Activated CD4-positive, alpha-beta T cell treated with anti-CD3 and anti-CD28 coated beads, Interleukin-2, amount 50 U/mL, for 1 hour (primary cell): ENCODE data around the gene LRRC36.
A peak's percentile ranks its signal among the peaks of the same experiment; 100 is the strongest.
"Not testable (repeated sequence)": the region's sequence is repeated elsewhere in the genome, so short reads cannot be mapped to it uniquely, and the experiment has no call there.

Source experiments
- DNase-seq: peaks from one replicate; pipeline ENCODE4 v3.0.0-alpha.2; 2020

LRRC36 gene

DNA sequence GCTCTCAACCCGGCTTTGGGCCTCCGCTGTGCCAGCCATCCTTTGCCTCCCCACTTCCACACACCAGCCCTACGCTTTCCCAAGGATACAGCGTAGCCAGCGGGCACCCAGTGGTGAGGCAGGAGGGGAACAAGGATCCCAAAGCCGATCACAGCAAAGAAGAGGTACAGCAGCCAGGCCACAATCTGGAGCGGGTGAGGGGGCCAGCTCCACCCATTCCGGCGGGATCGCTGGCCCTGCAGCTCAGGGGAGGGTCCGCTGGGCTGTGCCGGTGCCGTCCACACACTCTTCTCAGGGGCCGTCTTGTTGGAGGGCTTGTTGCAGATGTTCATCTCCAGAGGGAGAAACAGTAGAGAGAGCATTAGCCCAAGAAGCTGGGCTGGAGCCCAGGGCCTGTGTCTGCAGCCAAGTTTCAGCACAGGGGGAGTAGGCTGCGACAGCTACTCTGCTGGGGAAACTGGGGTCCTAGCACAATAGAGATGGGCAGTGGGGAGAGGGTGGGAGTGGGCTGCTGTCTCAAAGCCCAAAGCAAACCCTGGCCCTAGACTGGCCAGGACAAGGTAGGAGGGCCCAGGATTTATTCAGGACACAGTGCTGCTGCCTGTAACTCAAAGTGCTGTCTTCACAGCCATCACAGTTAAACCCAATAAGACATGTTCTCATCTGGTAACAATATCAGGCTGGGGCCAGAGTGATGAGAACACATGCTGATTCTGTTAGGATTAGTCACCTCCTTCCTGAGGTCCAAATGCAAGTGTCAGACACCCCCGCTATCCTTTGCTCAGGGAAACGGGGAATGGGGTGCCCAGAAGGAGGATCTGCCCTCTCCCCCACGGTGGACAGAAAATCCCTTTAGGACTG is 79.7 kb downstream of the LRRC36 start:
- DNase-seq = no peak

- DNase-seq = no peak
These were observed 80.7 kb downstream of the LRRC36 start for GRCh38 chr16:67407176-67407787.

- no peak for DNase-seq
These were observed 81.3 kb downstream of the LRRC36 start for GRCh38 chr16:67407788-67408452.

GRCh38 chr16:67409631-67410030 is 83.0 kb downstream of the LRRC36 start:
- DNase-seq = no peak

DNA sequence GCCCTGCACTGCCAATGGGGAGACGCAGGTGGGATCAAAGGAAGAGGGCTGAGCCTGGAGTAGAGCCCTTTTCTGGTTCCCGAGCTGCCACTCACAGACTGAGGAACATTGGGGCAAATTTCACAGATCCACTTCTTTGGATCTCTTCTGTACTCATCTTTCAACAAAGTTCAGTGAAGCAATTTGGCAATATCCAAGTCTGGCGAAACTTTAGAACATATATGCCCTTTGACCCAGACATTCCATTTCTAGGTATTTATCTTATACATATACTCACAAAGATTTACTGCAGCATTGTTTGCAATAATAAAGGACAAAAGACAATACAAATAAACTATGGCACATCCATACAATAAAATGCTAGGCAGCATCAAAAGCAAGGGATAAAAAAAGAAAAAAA is 84.7 kb downstream of the LRRC36 start:
- no peak for DNase-seq

DNA sequence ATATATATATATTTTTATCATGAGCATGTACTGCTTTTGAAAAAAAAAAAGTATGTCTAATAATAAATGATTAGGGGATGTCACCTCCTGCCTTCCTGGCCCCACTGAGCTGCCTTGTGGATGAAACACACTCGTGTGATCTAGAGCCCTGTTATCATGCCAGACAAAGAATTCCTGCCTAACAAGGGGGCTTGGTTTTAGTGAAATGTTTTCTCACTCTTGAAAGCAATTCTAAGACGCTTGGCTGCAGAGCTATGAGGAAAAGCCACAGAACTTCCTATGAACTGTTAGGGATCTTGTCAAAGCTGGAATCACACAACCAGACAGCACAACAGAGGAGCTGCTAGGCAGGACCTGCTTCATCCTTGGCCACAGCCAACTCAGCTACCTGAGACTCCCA is 85.7 kb downstream of the LRRC36 start:
- no peak for DNase-seq

DNA sequence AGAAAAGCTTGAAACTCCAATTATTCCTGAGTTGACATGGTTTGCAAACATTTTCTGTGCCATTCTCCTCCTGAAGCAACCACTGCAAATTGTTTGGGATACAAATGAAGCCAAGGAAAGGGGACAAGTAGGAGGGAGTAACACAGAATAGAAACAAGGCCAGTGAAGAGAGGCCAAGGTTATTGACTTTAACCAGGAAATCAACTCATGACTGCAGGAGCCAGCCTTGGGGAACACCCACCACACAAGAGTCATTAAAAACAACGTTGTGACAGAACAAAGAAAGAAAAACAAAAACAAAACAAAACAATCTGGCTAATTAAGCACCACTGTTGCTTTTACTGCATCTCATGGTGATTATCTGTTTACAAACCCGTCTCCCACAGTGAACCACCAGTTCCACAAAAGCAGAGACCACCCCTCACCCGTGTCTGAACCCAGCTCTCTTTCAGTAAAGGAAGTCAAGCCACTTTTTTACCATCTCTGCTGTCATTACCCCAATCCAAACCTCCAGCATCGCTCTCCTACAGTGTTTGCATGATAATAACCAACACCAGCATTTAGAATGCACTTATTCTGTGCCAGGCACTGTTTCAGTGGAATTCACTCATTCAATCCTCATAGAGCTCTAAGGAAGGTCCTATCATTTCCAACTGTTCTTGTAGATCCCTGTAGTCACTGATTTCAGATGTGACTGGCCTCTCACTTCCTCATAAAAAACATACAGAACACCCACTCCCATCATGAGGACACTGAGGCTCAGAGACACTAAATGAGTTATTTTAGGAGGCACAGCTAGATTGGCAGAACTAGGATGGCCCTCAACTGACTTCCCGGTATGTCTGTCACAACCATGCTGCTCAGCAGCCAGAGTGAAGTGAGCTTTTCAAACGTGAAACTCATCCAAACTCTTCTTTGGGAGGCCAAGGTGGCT is 87.6 kb downstream of the LRRC36 start:
- no peak for DNase-seq

DNA sequence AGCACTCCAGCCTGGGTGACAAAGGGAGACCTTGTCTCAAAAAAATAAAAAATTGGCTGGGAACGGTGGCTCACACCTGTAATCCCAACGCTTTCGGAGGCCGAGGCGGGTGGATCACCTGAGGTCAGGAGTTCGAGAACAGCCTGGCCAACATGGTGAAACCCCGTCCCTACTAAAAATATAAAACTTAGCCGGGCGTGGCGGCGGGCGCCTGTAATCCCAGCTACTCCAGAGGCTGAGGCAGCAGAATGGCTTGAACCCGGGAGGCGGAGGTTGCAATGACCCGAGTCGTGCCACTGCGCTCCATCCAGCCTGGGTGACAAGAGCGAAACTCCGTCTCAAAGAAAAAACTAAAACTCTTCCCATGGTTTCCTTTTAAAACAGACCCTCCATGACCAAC is 88.8 kb downstream of the LRRC36 start:
- DNase-seq = not testable (repeated sequence)

DNA sequence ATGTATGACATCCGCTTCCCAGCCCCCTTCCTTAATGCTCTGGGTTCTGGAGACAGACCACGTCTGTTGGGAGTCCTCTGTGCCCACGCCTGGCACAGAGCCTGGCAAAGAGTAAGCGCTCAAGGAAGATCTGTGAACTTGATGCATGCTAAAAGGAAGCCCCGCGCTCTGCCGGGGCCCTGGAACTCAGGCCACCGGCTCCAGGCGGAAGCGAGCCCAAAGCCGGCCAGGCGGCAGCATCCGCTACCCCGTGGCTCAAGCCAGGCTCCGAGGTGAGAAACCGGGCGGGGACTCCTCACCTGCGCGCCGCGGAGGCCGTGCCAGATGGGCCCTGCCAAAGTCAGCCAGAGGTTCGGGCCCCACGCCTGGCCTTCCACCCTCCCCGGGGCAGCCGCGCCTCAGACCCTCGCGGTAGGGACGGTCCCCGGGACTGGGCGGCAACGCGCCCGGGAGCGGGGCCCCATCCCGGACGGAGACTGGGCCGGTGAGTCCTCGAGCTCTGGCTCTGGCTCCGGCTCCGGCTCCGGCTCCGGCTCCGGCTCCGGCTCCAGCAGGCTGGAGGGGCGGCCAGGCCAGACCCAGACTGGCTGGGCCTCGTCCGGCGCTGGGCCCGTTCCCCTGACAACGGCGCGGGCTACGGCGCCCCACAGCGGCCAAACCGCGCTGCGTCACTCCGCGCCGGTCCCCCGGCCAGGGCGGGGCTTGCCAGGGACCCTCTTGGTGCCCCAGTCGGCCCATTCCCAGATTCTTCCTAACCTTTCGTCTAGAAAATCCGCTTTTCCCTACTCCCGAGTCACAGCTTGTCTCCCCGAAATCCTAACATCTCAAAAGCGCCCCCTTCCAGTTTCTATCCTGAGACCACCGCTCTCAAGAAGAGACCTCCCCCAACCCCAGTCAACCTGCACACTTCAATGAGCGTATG is 89.5 kb downstream of the LRRC36 start, which contains the start of gene ZDHHC1:
Gene ZDHHC1, minus strand, starts transcription at position 606 of the 922 bp plus-strand sequence. CDS start 8,702 bp downstream, outside the sequence.
- DNase-seq = peak; percentile 39

DNA sequence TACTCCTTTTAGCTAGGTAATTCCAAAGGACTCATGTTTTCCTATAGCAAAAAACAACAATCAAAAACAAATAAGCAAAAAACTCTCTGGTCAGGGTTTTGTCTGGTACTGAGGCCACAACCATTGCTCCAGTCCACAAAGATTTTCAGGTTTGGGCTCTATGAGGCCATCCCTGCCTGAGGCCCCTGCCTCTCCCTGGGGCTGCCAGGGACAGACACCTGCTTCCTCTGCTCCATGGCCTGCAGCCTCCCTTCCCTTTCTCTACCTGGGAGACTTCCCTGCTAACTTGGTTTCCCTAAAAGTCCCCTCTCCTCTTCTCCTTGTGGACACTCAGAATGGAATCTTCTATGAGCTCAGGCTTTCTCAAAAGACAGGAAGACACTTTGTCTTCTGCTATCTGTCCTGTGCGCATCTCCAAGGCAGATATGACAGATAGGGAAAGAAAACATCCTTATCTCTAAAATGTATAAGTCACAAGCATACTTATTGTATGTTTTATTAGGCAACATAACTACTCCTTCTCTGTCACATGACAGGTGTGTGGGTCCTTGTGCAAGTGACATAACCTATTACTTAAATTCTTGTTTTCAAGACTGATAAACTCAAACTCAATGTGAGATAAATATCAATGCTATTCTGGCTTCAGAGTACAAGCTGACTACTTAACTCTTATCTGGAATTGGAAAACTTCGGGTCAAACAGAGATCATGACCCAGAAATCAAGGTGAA is 90.9 kb downstream of the LRRC36 start:
- no peak for DNase-seq

DNA sequence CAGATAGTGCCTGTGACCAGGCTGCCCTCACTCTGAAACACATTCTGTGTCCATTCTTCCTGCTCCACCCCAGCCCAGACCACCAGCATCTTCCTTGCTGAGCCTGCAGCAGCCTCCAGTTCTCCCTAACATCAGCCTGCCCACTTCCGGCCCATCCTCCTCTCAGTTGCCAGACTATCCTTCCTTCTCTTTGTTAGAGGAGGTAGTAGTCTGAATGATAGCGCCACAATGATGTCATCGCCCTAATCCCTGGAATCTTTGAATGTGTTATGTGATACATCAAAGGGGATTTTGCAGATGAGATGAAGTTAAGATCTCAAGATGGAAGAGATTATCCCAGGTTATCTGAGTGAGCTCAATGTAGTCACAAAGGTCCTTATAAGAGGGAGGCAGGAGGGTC is 92.9 kb downstream of the LRRC36 start:
- DNase-seq = no peak

- no peak for DNase-seq
These were observed 93.3 kb downstream of the LRRC36 start for GRCh38 chr16:67419931-67420330.

- no peak for DNase-seq
These were observed 94.4 kb downstream of the LRRC36 start for GRCh38 chr16:67421030-67421429.

- DNase-seq = no peak
These were observed 96.4 kb downstream of the LRRC36 start for GRCh38 chr16:67423015-67423414.

DNA sequence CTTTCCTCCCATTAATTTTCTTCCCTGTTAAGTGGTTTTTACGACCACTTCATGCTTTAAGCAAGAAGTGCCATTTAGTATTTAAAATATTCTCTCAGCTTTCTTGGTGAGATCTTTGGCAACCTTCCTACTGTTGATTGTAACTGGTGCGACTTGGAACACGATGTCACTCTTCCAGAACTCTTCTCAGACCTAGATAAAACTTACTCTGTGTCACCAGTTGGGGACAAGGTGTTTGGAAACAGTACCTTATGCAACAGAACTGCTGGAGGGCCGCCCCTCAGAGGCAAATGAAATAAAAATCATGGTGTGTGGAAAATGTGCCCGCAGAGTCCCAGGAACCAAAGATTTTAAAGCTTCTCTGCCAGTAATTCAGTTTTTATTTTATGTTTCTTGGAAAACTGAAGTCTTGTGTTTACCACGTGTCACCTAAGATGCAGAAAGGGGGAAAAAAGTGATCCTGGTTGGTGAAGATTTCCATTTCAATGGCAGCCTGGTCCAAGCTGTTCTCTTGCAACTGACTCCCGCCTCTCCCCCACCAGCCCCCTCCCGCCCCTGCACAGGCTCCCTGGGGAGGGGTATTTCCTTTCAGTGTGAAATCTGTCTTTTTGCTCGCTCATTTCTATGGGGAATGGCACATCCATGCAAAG is 97.1 kb downstream of the LRRC36 start:
- no peak for DNase-seq

DNA sequence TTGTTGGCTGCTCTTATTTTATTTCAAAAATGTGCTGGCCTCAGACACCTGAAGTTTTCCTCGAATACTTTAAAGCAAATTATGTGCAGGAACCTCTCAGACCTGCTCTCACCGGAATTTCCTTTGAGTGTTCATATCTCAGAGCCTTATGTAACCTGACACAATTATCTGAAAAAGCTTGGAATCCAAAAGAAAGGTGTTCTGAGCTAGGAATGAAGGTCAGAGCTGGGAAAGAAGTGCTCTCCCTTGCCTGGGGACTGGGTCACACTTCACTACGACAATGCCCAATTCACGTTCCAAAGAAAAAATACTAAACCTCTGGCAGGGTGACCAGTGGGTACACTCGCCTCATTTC is 97.6 kb downstream of the LRRC36 start:
- DNase-seq = no peak

DNA sequence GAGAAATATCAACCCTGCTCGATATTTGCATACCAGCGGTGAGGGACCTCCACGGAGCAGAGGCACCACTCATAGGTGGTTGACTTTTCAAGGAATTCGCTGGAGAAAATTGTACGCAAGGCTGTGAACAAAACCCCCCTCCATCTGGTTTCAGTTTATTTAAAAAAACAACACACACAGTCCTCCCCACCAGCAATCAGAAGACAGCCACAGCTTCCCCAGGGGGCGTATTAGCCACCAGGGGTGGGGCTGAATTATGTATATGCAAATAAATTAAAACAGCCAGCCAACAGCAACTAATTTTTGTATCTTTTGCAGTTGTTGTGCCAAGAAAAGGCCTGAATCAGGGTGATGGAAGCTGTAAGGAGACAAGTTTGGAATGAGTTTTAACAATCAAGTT is 98.4 kb downstream of the LRRC36 start:
- DNase-seq = no peak

DNA sequence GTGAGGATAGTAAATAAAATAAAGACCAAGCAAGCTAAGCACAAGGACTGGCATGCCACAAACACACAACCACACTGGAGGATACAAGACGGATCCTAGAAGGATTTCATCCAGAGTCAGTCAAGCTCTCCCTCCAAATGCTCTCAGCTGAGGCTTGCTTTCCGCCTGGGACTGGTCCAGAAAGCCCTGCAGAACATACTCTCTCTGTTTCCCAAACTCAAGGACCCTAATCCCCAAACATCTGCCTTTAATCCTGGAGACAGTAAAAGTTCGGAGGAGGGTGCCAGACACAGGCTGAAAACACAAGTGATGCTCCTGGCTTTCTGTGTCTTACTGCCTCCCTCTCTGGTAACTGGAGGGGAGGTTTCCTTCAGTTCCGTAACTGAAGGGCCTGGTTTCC is 99.0 kb downstream of the LRRC36 start:
- DNase-seq = no peak

- DNase-seq = no peak
These were observed 99.4 kb downstream of the LRRC36 start for GRCh38 chr16:67426022-67426421.

DNA sequence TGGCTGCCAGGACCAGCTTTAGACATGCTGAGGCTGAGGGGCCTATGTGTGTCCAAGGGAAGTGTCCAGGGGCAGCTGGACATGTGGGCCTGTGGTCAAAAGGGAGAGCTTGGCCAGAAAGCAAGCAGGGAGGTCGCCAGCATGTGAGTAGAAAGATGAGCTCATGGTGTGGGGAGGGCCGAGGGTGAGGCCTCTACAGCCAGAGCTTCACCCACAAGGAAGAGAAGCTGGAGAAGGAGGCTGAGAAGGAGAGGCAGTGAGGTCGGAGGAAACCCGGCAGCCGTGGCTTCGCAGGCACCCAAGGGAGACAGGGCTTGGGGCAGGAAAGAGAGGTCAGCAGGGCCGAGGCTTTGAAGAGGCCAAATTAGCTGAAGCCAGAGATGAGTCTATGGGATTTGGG is 100.3 kb downstream of the LRRC36 start:
- DNase-seq = no peak
